Fibroblast of villous mesenchyme (primary cell): ENCODE measurements around the gene EMB. TPM values are rescaled to one million over a fixed set of nuclear protein-coding genes. Genes with fewer than 3 reads are reported as not detected.
"Not testable (repeated sequence)": the region's sequence is repeated elsewhere in the genome, so short reads cannot be mapped to it uniquely, and the experiment has no call there.

Experiments used
- DNase-seq: peaks from one replicate; pipeline ENCODE4 v3.0.0-alpha.2; 2010; ENCODE audit warnings: low read depth
- H3K4me3 ChIP-seq: 2 replicates; pipeline ENCODE4 v1.5.1; 2011; ENCODE audit warnings: low read depth, mild to moderate bottlenecking, low read length
- CTCF ChIP-seq: IDR thresholded peaks from 2 replicates; pipeline ENCODE4 v1.5.1; 2012; ENCODE audit warnings: low read depth, mild to moderate bottlenecking, low read length; ENCODE audit not compliant: insufficient read depth
- total RNA-seq: library from RNA; depleted of rRNA; stranded (reverse); fragments of >200 nt; gene quantifications from 2 replicates; pipeline ENCODE4 v1.2.3, GENCODE V29; 2012

EMB gene
- total RNA-seq, 1 donor = 0.86 TPM

DNA sequence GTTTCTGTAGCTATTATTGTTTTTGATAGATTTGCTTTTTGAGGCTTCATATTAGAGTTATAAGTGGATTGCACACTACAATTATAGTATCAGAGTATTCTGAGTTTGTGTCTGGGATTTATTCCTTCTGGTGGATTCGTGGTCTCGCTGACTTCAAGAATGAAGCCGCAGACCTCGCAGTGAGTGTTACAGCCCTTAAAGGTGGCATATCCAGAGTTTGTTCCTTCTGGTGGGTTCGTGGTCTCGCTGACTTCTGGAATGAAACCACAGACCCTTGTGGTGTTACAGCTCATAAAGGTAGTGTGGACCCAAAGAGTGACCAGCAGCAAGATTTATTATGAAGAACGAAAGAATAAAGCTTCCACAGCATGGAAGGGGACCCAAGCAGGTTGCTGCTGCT, 6.9 kb upstream of the EMB start:
- TF ChIP-seq CTCF = no peak
- no peak overlapping the region for H3K4me3 ChIP-seq
- DNase-seq = no peak

GRCh38 chr5:50447228-50447627, 6.1 kb upstream of the EMB start:
- DNase-seq = no peak
- no peak for TF ChIP-seq CTCF
- H3K4me3 ChIP-seq = no peak overlapping the region

DNA sequence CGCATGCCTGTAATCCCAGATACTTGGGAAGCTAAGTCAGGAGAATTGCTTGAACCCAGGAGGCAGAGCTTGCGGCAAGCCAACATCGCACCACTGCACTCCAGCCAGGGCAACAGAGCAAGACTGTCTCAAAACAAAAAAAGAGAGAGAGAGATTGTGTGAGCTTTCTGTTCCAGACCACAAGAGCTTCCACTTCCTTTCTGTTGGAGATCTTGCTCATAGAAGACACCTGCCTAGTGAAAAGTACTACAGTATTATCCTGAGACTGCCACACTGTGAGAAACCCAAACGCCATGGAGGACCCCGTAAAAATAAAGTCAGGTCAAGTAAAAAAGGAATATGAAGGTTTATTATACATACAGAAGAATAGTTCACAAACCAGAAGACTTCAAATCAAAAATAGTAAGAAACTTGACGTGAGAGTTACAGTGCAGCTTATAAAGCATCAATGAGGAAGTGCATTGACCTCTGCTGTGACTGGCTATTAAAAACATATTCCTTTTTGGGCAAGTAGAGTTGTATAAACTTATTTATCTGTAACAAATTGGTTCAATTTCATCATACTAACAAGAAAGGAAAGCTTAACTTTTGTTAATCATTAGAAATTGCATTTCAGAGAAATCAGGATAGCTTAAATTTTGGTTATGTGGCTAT, 4.3 kb upstream of the EMB start:
- TF ChIP-seq CTCF = no peak
- no peak for DNase-seq
- H3K4me3 ChIP-seq = no peak overlapping the region

GRCh38 chr5:50442559-50443539, 1.8 kb upstream of the EMB start:
- not testable (repeated sequence) for DNase-seq

DNA sequence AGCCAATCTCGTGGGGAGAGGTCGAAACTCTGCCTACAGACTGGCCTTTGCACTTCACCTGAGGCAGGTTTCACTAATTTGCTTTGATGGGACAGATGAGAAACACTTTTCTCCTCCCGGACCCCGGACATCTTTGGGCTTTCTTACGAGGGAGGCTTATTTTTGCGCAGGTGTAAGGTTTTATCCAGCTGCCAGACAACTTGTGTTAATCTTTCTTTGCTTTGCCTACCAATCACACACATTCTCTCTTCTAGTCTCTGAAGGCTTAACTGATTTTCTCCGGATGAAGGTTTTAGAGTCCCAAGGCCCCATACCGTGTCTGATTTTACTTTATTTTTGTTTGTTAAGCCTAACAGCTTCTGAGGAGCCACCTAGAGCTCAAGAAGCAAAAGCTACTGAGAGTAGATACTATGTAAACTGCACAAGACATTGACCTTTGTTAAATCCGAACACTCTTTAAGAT, 436 bp upstream of the EMB start:
- DNase-seq = no peak
- TF ChIP-seq CTCF = no peak
- H3K4me3 ChIP-seq = no peak overlapping the region

More at GRCh38 chr5:50442559-50443539, 1.8 kb upstream of the EMB start:
- H3K4me3 ChIP-seq = not testable (repeated sequence)

DNA sequence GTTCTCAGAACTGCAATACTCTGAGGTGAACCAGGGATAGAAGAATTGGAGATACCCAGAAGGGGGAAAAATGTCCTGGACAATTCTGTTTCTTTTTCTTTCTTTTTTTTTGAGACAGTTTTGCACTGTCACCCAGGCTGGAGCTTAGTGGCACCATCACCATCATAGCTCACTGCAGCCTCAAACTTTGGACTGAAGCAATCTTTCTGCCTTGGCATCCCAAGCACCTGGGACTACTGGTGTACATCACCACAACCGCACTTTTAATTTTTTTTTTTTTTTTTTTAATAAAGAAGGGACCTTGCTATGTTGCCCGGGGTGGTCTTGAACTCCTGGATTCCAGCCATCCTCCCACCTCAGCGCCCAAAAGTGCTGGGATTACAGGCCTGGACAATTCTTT, 1.9 kb downstream of the EMB start:
- TF ChIP-seq CTCF = no peak
- no peak overlapping the region for H3K4me3 ChIP-seq
- DNase-seq = no peak

GRCh38 chr5:50438060-50438459, 3.0 kb downstream of the EMB start:
- not testable (repeated sequence) for H3K4me3 ChIP-seq, DNase-seq
